Measurements from ENCODE around the gene CDK19.

The CDK19 gene

GRCh38 chr6:110815411-110816409, at the start of gene CDK19:
TSS of gene CDK19 (minus strand) at chr6:110815469. CDS start at chr6:110815136, 333 bp downstream.
- Histone ChIP-seq H3K4me2 (peak within 1 kb of the TSS; percentile 90), H3K27ac (peak within 1 kb of the TSS; percentile 96), H3K36me3 (no peaks in the 10 kb centered on the region), H3K4me1 (peaks cover 39% of the 10 kb centered on the region), H3K9me3 (no peaks in the 10 kb centered on the region), H3K4me3 (peak within 1 kb of the TSS; percentile 96), H3K9ac (peak within 1 kb of the TSS; percentile 97), H3K27me3 (no peaks in the 10 kb centered on the region), H4K20me1 (peaks cover 29% of the 10 kb centered on the region)
- TF ChIP-seq Cebpa-rat (IDR thresholded peaks at IDR 0.05): no peak

- H3K4me2 ChIP-seq: no peak overlapping the region
- H3K27ac ChIP-seq: no peak overlapping the region
- TF ChIP-seq Cebpa-rat (IDR thresholded peaks at IDR 0.05): no peak
- H3K36me3 ChIP-seq: no peaks in the 10 kb centered on the region
- no peaks in the 10 kb centered on the region for H4K20me1 ChIP-seq
- H3K9me3 ChIP-seq: no peaks in the 10 kb centered on the region
- no peaks in the 10 kb centered on the region for H3K27me3 ChIP-seq
- no peak overlapping the region for H3K9ac ChIP-seq
- no peak overlapping the region for H3K4me3 ChIP-seq
- H3K4me1 ChIP-seq: peaks cover 8% of the 10 kb centered on the region
These were observed 49.6 kb upstream of the CDK19 start for GRCh38 chr6:110864824-110865223.

GRCh38 chr6:110859335-110859792, 44.1 kb upstream of the CDK19 start:
- no peak for TF ChIP-seq Cebpa-rat (IDR thresholded peaks at IDR 0.05)
- Histone ChIP-seq H3K9me3 (no peaks in the 10 kb centered on the region), H3K27me3 (no peaks in the 10 kb centered on the region), H4K20me1 (no peaks in the 10 kb centered on the region), H3K4me3 (peak overlapping the region; percentile 31), H3K9ac (peak overlapping the region; percentile 57), H3K4me2 (peak overlapping the region; percentile 74), H3K27ac (peak overlapping the region; percentile 70), H3K4me1 (peaks cover 18% of the 10 kb centered on the region), H3K36me3 (peaks cover 7% of the 10 kb centered on the region; the same call in 1 of the 2 replicates)

- peak overlapping the region; percentile 70 for H3K27ac ChIP-seq
- H3K4me1 ChIP-seq: peaks cover 18% of the 10 kb centered on the region
- no peak overlapping the region for H3K9ac ChIP-seq
- no peak overlapping the region for H3K4me3 ChIP-seq
- no peaks in the 10 kb centered on the region for H3K9me3 ChIP-seq
- TF ChIP-seq Cebpa-rat (IDR thresholded peaks at IDR 0.05): no peak
- H4K20me1 ChIP-seq: no peaks in the 10 kb centered on the region
- H3K27me3 ChIP-seq: no peaks in the 10 kb centered on the region
- peak overlapping the region; percentile 74 for H3K4me2 ChIP-seq
- peaks cover 7% of the 10 kb centered on the region; the same call in 1 of the 2 replicates for H3K36me3 ChIP-seq
These were observed 43.4 kb upstream of the CDK19 start for GRCh38 chr6:110858562-110859214.

GRCh38 chr6:110858016-110858415, 42.7 kb upstream of the CDK19 start:
- H3K4me3 ChIP-seq: no peak overlapping the region
- H4K20me1 ChIP-seq: no peaks in the 10 kb centered on the region
- peaks cover 18% of the 10 kb centered on the region for H3K4me1 ChIP-seq
- no peaks in the 10 kb centered on the region for H3K27me3 ChIP-seq
- H3K9me3 ChIP-seq: no peaks in the 10 kb centered on the region
- no peak overlapping the region for H3K4me2 ChIP-seq
- H3K9ac ChIP-seq: no peak overlapping the region
- peaks cover 7% of the 10 kb centered on the region; the same call in 1 of the 2 replicates for H3K36me3 ChIP-seq
- no peak for TF ChIP-seq Cebpa-rat (IDR thresholded peaks at IDR 0.05)
- no peak overlapping the region for H3K27ac ChIP-seq

GRCh38 chr6:110856296-110856695, 41.0 kb upstream of the CDK19 start:
- Histone ChIP-seq H3K9me3 (no peaks in the 10 kb centered on the region), H3K4me3 (no peak overlapping the region), H3K36me3 (peaks cover 7% of the 10 kb centered on the region; the same call in 1 of the 2 replicates), H3K4me1 (peaks cover 18% of the 10 kb centered on the region), H3K27ac (no peak overlapping the region), H4K20me1 (no peaks in the 10 kb centered on the region), H3K27me3 (no peaks in the 10 kb centered on the region), H3K4me2 (no peak overlapping the region), H3K9ac (no peak overlapping the region)
- TF ChIP-seq Cebpa-rat (IDR thresholded peaks at IDR 0.05): no peak

GRCh38 chr6:110853754-110854477, 38.6 kb upstream of the CDK19 start:
- no peaks in the 10 kb centered on the region for H4K20me1 ChIP-seq
- peaks cover 5% of the 10 kb centered on the region; the same call in 1 of the 2 replicates for H3K4me1 ChIP-seq
- no peak overlapping the region for H3K27ac ChIP-seq
- H3K9me3 ChIP-seq: no peaks in the 10 kb centered on the region
- H3K9ac ChIP-seq: no peak overlapping the region
- no peak for TF ChIP-seq Cebpa-rat (IDR thresholded peaks at IDR 0.05)
- H3K4me3 ChIP-seq: no peak overlapping the region
- H3K27me3 ChIP-seq: no peaks in the 10 kb centered on the region
- H3K36me3 ChIP-seq: peaks cover 6% of the 10 kb centered on the region; the same call in 1 of the 2 replicates
- no peak overlapping the region for H3K4me2 ChIP-seq

GRCh38 chr6:110852773-110853172, 37.5 kb upstream of the CDK19 start:
- H4K20me1 ChIP-seq: no peaks in the 10 kb centered on the region
- no peaks in the 10 kb centered on the region for H3K36me3 ChIP-seq
- H3K4me1 ChIP-seq: no peaks in the 10 kb centered on the region
- no peak overlapping the region for H3K4me3 ChIP-seq
- H3K27ac ChIP-seq: no peak overlapping the region
- no peak overlapping the region for H3K9ac ChIP-seq
- H3K27me3 ChIP-seq: no peaks in the 10 kb centered on the region
- no peaks in the 10 kb centered on the region for H3K9me3 ChIP-seq
- no peak overlapping the region for H3K4me2 ChIP-seq
- TF ChIP-seq Cebpa-rat (IDR thresholded peaks at IDR 0.05): no peak

GRCh38 chr6:110849781-110850180, 34.5 kb upstream of the CDK19 start:
- Histone ChIP-seq H3K4me2 (no peak overlapping the region), H4K20me1 (no peaks in the 10 kb centered on the region)

More at GRCh38 chr6:110849781-110850180, 34.5 kb upstream of the CDK19 start:
- Histone ChIP-seq H3K9ac (no peak overlapping the region), H3K27me3 (no peaks in the 10 kb centered on the region), H3K36me3 (no peaks in the 10 kb centered on the region), H3K4me3 (no peak overlapping the region), H3K27ac (no peak overlapping the region), H3K4me1 (no peaks in the 10 kb centered on the region), H3K9me3 (no peaks in the 10 kb centered on the region)
- TF ChIP-seq Cebpa-rat (IDR thresholded peaks at IDR 0.05): no peak
